Measurements from ENCODE around the gene ALCAM.

- TF ChIP-seq EZH2 (IDR thresholded peaks at IDR 0.05) (no peak), POLR2AphosphoS5 (IDR thresholded peaks at IDR 0.05; ENCODE audit: borderline replicate concordance, low read depth, low read length) (no peak), FOXP2 (optimal IDR thresholded peaks at IDR 0.05; ENCODE audit: control extremely low read depth, extremely low read length, insufficient read depth) (no peak)
Measured at GRCh38 chr3:105385179-105385578, 18.5 kb downstream of the ALCAM start.

Data from SK-N-MC (cell line).